Measurements from ENCODE around the gene ANTXR1. TPM values are rescaled to one million over a fixed set of nuclear protein-coding genes. Genes with fewer than 3 reads are reported as not detected.

Gene ANTXR1
- total RNA-seq, 6 donors from 2014 or later = 11.5 to 76.4 (median 31.4) TPM

DNA sequence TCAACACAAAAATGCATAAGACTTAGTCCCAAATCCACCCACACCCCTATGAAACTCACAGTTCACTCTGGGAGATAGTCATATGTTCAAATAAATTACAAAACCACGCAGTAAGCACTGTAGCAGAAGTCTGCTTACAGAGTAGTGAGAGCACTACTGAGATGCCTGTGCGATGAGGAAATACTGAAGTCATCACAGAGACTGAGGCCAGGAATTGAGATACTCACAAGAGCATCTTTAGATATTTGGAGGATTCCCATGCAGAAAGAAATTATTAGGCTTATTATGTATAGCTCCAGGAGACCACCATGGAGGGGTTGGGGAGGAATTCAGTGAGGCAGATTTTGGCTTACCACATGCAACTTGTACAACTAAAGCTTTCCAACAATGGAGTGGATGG, 82.3 kb downstream of the ANTXR1 start:
- no peak for DNase-seq
- H3K27me3 ChIP-seq = no peaks in the 10 kb centered on the region
- no peak overlapping the region for H3K4me3 ChIP-seq
- no peaks in the 10 kb centered on the region for H3K9me3 ChIP-seq
- peak in 1 of 2 donors; percentile 93 for ATAC-seq (ENCODE audit: low FRiP score in 2 of 2)
- no peaks in the 10 kb centered on the region for H3K36me3 ChIP-seq
- no peak for TF ChIP-seq POLR2AphosphoS5 (IDR thresholded peaks at IDR 0.05)
- no peak for TF ChIP-seq EP300 (IDR thresholded peaks at IDR 0.05)
- no peak for TF ChIP-seq POLR2A (IDR thresholded peaks at IDR 0.05)
- no peak for TF ChIP-seq CTCF (IDR thresholded peaks at IDR 0.05)
- H3K27ac ChIP-seq = no peak overlapping the region
- WGBS, 2 donors = 79 to 90% methylated on average over 2 of the region's 2 CpGs
- peaks cover 0 to 9% (median 1%) of the 10 kb centered on the region in 4 donors for H3K4me1 ChIP-seq

DNA sequence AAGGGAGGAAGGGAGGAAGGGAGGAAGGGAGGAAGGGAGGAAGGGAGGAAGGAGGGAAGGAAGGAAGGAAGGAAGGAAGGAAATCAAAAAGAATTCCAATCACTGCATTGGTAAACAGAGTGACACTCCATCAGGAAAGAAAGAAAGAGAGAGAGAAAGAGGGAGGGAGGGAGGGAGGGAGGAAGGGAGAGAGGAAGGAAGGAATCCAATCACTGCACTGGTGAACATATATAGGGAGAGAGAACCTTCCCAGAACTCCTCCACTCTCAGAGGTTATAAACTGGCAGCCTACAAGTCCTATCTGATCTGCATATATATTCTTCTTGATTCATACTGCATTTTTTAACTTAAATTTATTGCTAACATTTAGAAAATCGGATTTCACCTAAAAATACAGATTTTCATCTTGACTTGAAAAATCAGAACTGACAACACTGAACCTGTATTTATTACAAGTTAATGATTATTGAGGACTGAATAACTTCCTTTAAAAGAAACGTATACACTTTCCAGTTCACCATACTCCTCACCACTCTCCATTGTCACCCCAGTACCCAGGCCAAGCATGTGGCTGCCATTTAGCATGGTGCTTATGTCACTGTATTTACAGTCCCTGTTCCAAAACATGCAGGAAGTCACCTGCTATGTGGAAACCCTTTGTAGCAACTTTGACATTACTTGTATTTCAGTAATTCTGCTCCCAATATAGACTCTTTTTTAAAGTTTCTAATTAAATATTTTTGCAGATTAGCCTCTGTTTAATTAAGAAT, 83.5 kb downstream of the ANTXR1 start:
- ATAC-seq (ENCODE audit: low FRiP score in 2 of 2) (no peak), DNase-seq (no peak)
- TF ChIP-seq CTCF (IDR thresholded peaks at IDR 0.05) (no peak), POLR2AphosphoS5 (IDR thresholded peaks at IDR 0.05) (no peak), EP300 (IDR thresholded peaks at IDR 0.05) (no peak), POLR2A (IDR thresholded peaks at IDR 0.05) (no peak)
- H3K4me1 ChIP-seq = peaks cover 0 to 9% (median 1%) of the 10 kb centered on the region in 4 donors
- no peak overlapping the region for H3K4me3 ChIP-seq
- no peak overlapping the region for H3K27ac ChIP-seq
- 82 to 94% methylated on average over 2 of the region's 2 CpGs for WGBS, 2 donors
- no peaks in the 10 kb centered on the region for H3K36me3 ChIP-seq
- H3K27me3 ChIP-seq = no peaks in the 10 kb centered on the region
- no peaks in the 10 kb centered on the region for H3K9me3 ChIP-seq

GRCh38 chr2:69097148-69097610, 84.2 kb downstream of the ANTXR1 start:
- ATAC-seq (ENCODE audit: low FRiP score in 2 of 2) (no peak), DNase-seq (peak in 1 of 2 donors; percentile 33)
- TF ChIP-seq POLR2A (IDR thresholded peaks at IDR 0.05) (no peak), POLR2AphosphoS5 (IDR thresholded peaks at IDR 0.05) (peak in 1 of 2 donors; percentile 30)
- Histone ChIP-seq H3K4me3 (no peak overlapping the region), H3K4me1 (peaks cover 0 to 9% (median 1%) of the 10 kb centered on the region in 4 donors), H3K36me3 (no peaks in the 10 kb centered on the region), H3K9me3 (no peaks in the 10 kb centered on the region), H3K27ac (no peak overlapping the region), H3K27me3 (no peaks in the 10 kb centered on the region)
- WGBS, 2 donors = 41 to 52% methylated on average over 2 of the region's 2 CpGs

- Histone ChIP-seq H3K27ac (no peak overlapping the region), H3K4me1 (peaks cover 0 to 9% (median 1%) of the 10 kb centered on the region in 4 donors), H3K4me3 (no peak overlapping the region), H3K36me3 (peaks cover 0 to 4% (median 2%) of the 10 kb centered on the region in 4 donors), H3K27me3 (no peaks in the 10 kb centered on the region), H3K9me3 (no peaks in the 10 kb centered on the region)
- DNase-seq (no peak), ATAC-seq (ENCODE audit: low FRiP score in 2 of 2) (no peak)
- no peak for TF ChIP-seq POLR2AphosphoS5 (IDR thresholded peaks at IDR 0.05)
- TF ChIP-seq POLR2A (IDR thresholded peaks at IDR 0.05) = no peak
- TF ChIP-seq CTCF (IDR thresholded peaks at IDR 0.05) = no peak
- TF ChIP-seq EP300 (IDR thresholded peaks at IDR 0.05) = no peak
- 79 to 83% methylated on average over 2 of the region's 2 CpGs for WGBS, 2 donors
These were observed 85.1 kb downstream of the ANTXR1 start for GRCh38 chr2:69097891-69098655.

GRCh38 chr2:69099541-69099940, 86.6 kb downstream of the ANTXR1 start:
- Histone ChIP-seq H3K27ac (no peak overlapping the region), H3K27me3 (no peaks in the 10 kb centered on the region), H3K4me3 (no peak overlapping the region), H3K9me3 (no peaks in the 10 kb centered on the region), H3K4me1 (peaks cover 0 to 9% (median 1%) of the 10 kb centered on the region in 4 donors), H3K36me3 (peaks cover 0 to 8% (median 2%) of the 10 kb centered on the region in 4 donors)
- ATAC-seq (ENCODE audit: low FRiP score in 2 of 2) = peak in 1 of 2 donors; percentile 53
- no peak for TF ChIP-seq POLR2AphosphoS5 (IDR thresholded peaks at IDR 0.05)
- TF ChIP-seq CTCF (IDR thresholded peaks at IDR 0.05) = no peak
- TF ChIP-seq EP300 (IDR thresholded peaks at IDR 0.05) = no peak
- no peak for TF ChIP-seq POLR2A (IDR thresholded peaks at IDR 0.05)
- no peak for DNase-seq
